Tibial nerve (tissue), 4 donors: ENCODE results near the gene GSTT2B.
"Not testable (repeated sequence)": the region's sequence is repeated elsewhere in the genome, so short reads cannot be mapped to it uniquely, and the experiment has no call there.

Experiments used
- EP300 ChIP-seq, 2 donors: sonication (generic); formaldehyde crosslinking; IDR thresholded peaks; one replicate each; pipeline ENCODE4 v1.6.1; 2017; ENCODE audit warnings: antibody characterized with exemption in 2 of 2, mild to moderate bottlenecking in 1 of 2
- POLR2A ChIP-seq, 2 donors: fragments of 450-650 bp; IDR thresholded peaks; one replicate each; pipeline ENCODE4 v1.6.1; 2017; ENCODE audit warnings: antibody characterized with exemption in 2 of 2, mild to moderate bottlenecking in 2 of 2, moderate library complexity in 2 of 2
- TF ChIP-seq, protein P1 (sequence below), 5 experiments: fragments of 200-600 bp in 3 of 5; fragments of 450-650 bp in 2 of 5; sonication (generic) in 3 of 5; IDR thresholded peaks; one replicate each; pipeline ENCODE4 v1.5.1; 2016 to 2019; ENCODE audit warnings: antibody characterized with exemption in 5 of 5, mild to moderate bottlenecking in 3 of 5, moderate library complexity in 2 of 5

DNA sequence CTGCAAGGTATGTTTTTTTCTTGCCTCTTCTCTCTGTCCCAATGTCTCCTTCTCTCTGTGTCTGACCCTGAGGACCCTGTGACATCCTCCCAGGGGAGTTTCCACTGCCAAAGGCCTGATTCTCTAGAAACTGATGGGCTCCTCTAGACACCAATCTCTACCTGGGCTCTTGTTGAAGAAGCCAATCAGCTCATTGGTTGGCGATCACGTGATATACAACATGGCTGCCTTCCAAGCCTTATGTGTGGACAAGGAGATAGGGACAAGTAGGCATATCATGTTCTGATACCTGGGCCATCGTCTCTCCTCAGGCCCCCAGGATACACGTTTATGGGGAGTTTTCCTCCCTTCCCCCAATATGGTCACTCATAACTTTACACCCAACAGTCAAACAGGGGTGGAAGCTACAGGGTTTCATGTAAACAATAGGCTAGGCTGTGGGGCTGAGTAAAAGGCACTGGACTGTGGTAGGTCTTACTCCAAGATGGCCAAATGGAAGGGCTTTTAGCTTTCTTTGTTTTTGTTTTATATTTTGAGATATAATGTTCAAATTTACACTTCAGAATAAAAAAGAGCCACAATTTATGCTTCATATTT, 32.7 kb upstream of the GSTT2B start:
- TF ChIP-seq, protein P1, sequence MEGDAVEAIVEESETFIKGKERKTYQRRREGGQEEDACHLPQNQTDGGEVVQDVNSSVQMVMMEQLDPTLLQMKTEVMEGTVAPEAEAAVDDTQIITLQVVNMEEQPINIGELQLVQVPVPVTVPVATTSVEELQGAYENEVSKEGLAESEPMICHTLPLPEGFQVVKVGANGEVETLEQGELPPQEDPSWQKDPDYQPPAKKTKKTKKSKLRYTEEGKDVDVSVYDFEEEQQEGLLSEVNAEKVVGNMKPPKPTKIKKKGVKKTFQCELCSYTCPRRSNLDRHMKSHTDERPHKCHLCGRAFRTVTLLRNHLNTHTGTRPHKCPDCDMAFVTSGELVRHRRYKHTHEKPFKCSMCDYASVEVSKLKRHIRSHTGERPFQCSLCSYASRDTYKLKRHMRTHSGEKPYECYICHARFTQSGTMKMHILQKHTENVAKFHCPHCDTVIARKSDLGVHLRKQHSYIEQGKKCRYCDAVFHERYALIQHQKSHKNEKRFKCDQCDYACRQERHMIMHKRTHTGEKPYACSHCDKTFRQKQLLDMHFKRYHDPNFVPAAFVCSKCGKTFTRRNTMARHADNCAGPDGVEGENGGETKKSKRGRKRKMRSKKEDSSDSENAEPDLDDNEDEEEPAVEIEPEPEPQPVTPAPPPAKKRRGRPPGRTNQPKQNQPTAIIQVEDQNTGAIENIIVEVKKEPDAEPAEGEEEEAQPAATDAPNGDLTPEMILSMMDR (IDR thresholded peaks at IDR 0.05) = not testable (repeated sequence)
- not testable (repeated sequence) for TF ChIP-seq POLR2A, EP300 (IDR thresholded peaks at IDR 0.05)
